Measurements from ENCODE around the gene USP44. TPM values are rescaled to one million over a fixed set of nuclear protein-coding genes. Genes with fewer than 3 reads are reported as not detected.

USP44 gene
- total and polyA plus RNA-seq, 12 donors = 0.69 to 3.0 (median 1.3) TPM

- TF ChIP-seq CTCF (IDR thresholded peaks at IDR 0.05) = no peak
- TF ChIP-seq POLR2A (IDR thresholded peaks at IDR 0.05) = peak; percentile 92 to 98
- Histone ChIP-seq H3K4me1 (replicated peaks in 1 of 2) (peaks cover 26 to 37% of the 10 kb centered on the region in 2 donors), H3K27me3 (no peaks in the 10 kb centered on the region), H3K9me3 (replicated peaks in 1 of 3) (no peaks in the 10 kb centered on the region), H3K27ac (peak within 1 kb of the TSS; percentile 73 to 96 (median 93)), H3K36me3 (replicated peaks in 1 of 2) (peaks cover 0 to 28% of the 10 kb centered on the region in 2 donors), H3K4me3 (peak within 1 kb of the TSS; percentile 64 to 98 (median 90))
- intact Hi-C loops (cut with DNase I) = no loop called here
- peak; percentile 95 to 99 (median 98) for DNase-seq
- WGBS, 4 donors = 0 to 1% (median 0%) methylated on average over 22 to 49 of the region's 49 CpGs
These were observed 77.2 kb downstream of the USP44 start, which contains the start of gene METAP2 for GRCh38 chr12:95473884-95474659. Gene METAP2 (plus strand): TSS chr12:95474152. CDS start chr12:95474180, 28 bp downstream.

DNA sequence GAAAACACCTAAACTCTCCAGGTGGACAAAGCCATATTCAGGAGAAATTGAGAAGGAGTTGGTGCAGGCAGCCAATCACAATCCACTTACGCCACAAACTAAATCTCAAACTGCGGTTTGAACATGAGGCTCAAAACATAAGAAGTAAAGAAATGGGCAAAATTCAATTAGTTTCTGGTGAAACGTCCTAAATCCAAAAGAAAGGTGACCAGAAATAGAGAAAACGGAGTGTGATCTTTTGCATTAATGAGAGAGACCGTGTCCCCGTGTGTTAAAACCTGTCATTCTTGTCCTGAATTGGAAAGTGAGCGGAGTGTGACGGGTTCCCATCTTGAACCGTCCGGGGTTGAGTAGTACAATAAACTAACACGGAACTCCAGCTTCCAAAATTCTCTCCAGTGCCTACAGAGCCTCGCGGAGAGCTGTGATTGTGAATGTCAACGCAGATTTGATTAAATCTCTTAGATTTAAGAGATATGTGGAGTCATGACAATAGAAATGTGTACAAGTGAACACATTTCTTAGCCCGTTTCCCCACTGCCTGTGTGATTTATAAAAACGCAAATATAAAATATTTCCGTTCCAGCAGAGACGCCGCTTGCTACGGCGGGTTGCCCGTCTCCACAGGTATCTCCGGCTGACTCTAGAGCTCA is 77.9 kb downstream of the USP44 start:
- Histone ChIP-seq H3K9me3 (replicated peaks in 1 of 3) (no peaks in the 10 kb centered on the region), H3K27ac (peak overlapping the region; percentile 73 to 96 (median 93)), H3K36me3 (replicated peaks in 1 of 2) (peaks cover 0 to 22% of the 10 kb centered on the region in 2 donors), H3K27me3 (no peaks in the 10 kb centered on the region), H3K4me3 (peak overlapping the region; percentile 64 to 98 (median 80)), H3K4me1 (replicated peaks in 1 of 2) (peaks cover 26 to 30% of the 10 kb centered on the region in 2 donors)
- intact Hi-C loops (cut with DNase I) = no loop called here
- WGBS, 4 donors = 0 to 1% (median 0%) methylated on average over 23 of the region's 23 CpGs
- TF ChIP-seq CTCF (IDR thresholded peaks at IDR 0.05) = no peak
- TF ChIP-seq POLR2A (IDR thresholded peaks at IDR 0.05) = no peak
- DNase-seq = peak; percentile 28 to 60 (median 51)

DNA sequence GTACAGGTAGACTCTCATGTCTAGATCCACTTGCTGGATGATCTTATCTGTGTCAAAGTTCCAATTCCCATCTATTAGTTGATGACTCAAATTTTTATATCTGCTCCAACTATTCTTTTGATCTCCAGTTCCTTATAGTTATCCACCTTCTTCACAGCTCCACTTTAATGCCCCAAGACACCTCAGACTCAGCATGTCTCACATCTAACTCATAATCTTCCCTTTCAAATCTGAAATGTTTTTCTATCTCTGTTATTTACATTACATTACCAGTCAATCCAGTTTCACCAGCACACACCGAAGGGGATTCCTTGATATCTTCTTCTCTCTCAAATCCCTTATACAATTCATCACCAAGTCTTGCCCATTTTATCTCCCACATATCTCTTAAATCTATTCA is 81.0 kb downstream of the USP44 start:
- Histone ChIP-seq H3K36me3 (replicated peaks in 1 of 2) (no peaks in the 10 kb centered on the region), H3K4me3 (no peak overlapping the region), H3K27me3 (no peaks in the 10 kb centered on the region), H3K27ac (no peak overlapping the region), H3K4me1 (replicated peaks in 1 of 2) (peaks cover 11% of the 10 kb centered on the region in 2 donors), H3K9me3 (replicated peaks in 1 of 3) (no peaks in the 10 kb centered on the region)
- WGBS, 4 donors = 91 to 96% (median 95%) methylated on average over 1 of the region's 1 CpG
- intact Hi-C loops (cut with DNase I) = no loop called here
- no peak for DNase-seq
- TF ChIP-seq POLR2A (IDR thresholded peaks at IDR 0.05) = no peak
- no peak for TF ChIP-seq CTCF (IDR thresholded peaks at IDR 0.05)

Other genes starting within 250 kb of the USP44 start
- 100 to 1,000 TPM in 1 of 9 donors, 10 to 100 TPM in 8; 43.2 to 108 (median 68.8) TPM for gene METAP2, start 77.3 kb downstream of the USP44 start, total RNA-seq
- gene METAP2, start 77.3 kb downstream of the USP44 start, polyA plus RNA-seq = 100 to 1,000 TPM in 1 of 3 donors, 10 to 100 TPM in 2; 55.4 to 142 (median 68.9) TPM
- 10 to 100 TPM; 10.4 to 62.5 (median 43.8) TPM for gene NTN4, start 239.3 kb upstream of the USP44 start, total RNA-seq
- 10 to 100 TPM; 10.1 to 17.2 (median 15.6) TPM for gene NTN4, start 239.3 kb upstream of the USP44 start, polyA plus RNA-seq

Measured in adrenal gland (tissue), 12 donors.